ENCODE measurements around the gene FAM118B.

- TF ChIP-seq POLR2A (IDR thresholded peaks at IDR 0.05) (no peak), CTCF (IDR thresholded peaks at IDR 0.05) (no peak)
Measured at GRCh38 chr11:126163074-126163700, 48.4 kb upstream of the FAM118B start.
